ENCODE measurements around the gene BEST2.
A peak's percentile ranks its signal among the peaks of the same experiment; 100 is the strongest.

The BEST2 gene

DNA sequence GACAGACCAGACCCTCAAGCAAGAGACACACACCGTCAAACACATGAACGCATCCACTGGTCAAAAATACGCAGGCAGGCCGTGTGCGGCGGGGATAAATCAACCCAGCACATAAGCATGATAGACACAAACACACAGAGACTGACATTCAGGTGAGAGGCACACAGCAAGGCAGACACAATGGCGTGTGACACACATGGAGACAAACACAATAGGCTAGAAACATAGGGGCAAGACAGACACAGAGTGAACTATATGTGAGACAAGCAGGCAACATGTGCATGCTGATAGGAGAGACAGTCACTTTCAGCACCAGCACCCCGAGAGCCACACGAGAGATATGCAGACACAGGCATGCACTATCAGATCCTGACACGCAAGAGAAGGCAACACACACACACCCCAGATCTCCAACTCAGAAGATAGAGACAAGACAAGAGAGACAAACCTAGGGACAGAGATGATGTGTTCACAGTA, 32.8 kb downstream of the BEST2 start:
- Histone ChIP-seq H3K27ac (ENCODE audit: low read depth, low read length, poor library complexity, severe bottlenecking) (peak overlapping the region; percentile 74), H3K36me3 (ENCODE audit: insufficient read depth, low read length) (no peaks in the 10 kb centered on the region), H3K4me1 (ENCODE audit: insufficient read depth, low read length, severe bottlenecking) (peaks cover 66% of the 10 kb centered on the region), H3K79me2 (ENCODE audit: insufficient read depth, low read length) (no peaks in the 10 kb centered on the region), H3K4me2 (ENCODE audit: low read length) (no peak overlapping the region), H3K4me3 (ENCODE audit: low read depth, low read length, poor library complexity, severe bottlenecking) (no peak overlapping the region), H3F3A (ENCODE audit: insufficient read depth, low read length) (no peaks in the 10 kb centered on the region), H3K27me3 (ENCODE audit: insufficient read depth, low read length) (no peaks in the 10 kb centered on the region), H3K9me2 (ENCODE audit: low read depth, low read length) (no peaks in the 10 kb centered on the region), H3K9me3 (ENCODE audit: low read length) (no peaks in the 10 kb centered on the region), H4K20me1 (ENCODE audit: insufficient read depth, low read length) (no peaks in the 10 kb centered on the region), H3K9ac (ENCODE audit: low read length) (no peak overlapping the region; the same call in 1 of the 2 replicates), H2AFZ (ENCODE audit: low read length) (no peak overlapping the region)
- no peak for TF ChIP-seq EZH2 (IDR thresholded peaks at IDR 0.05; ENCODE audit: borderline replicate concordance, low read length)
- TF ChIP-seq, protein P1, sequence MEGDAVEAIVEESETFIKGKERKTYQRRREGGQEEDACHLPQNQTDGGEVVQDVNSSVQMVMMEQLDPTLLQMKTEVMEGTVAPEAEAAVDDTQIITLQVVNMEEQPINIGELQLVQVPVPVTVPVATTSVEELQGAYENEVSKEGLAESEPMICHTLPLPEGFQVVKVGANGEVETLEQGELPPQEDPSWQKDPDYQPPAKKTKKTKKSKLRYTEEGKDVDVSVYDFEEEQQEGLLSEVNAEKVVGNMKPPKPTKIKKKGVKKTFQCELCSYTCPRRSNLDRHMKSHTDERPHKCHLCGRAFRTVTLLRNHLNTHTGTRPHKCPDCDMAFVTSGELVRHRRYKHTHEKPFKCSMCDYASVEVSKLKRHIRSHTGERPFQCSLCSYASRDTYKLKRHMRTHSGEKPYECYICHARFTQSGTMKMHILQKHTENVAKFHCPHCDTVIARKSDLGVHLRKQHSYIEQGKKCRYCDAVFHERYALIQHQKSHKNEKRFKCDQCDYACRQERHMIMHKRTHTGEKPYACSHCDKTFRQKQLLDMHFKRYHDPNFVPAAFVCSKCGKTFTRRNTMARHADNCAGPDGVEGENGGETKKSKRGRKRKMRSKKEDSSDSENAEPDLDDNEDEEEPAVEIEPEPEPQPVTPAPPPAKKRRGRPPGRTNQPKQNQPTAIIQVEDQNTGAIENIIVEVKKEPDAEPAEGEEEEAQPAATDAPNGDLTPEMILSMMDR (IDR thresholded peaks at IDR 0.05; ENCODE audit: low read length), result no peak

DNA sequence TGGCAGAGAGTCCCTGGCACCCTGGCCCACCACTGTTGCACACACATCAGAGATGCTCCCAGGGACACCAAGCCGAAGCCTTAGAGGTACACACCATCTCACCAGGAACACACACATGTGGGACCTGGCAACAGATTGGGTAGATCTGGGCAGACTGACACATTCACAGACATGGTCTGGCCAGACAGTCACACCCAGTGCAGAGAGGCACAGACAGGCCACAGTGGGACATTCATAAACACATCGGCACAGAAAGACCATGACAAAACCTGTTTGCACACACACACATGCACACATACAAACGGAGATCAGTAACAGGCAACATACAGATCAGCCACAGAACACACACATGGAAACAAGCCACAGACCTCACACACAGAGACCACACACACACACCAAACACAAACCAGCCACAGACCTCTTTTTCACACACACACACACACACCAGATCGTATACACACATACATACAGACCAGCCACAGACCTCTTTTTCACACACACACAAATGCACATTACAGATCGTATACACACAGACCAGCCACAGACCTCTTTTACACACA, 33.4 kb downstream of the BEST2 start:
- H3K79me2 ChIP-seq (ENCODE audit: insufficient read depth, low read length), result no peaks in the 10 kb centered on the region
- H3K36me3 ChIP-seq (ENCODE audit: insufficient read depth, low read length), result no peaks in the 10 kb centered on the region
- H2AFZ ChIP-seq (ENCODE audit: low read length), result no peak overlapping the region
- no peak for TF ChIP-seq EZH2 (IDR thresholded peaks at IDR 0.05; ENCODE audit: borderline replicate concordance, low read length)
- TF ChIP-seq, protein P1 (IDR thresholded peaks at IDR 0.05; ENCODE audit: low read length), result no peak
- no peak overlapping the region for H3K4me3 ChIP-seq (ENCODE audit: low read depth, low read length, poor library complexity, severe bottlenecking)
- no peaks in the 10 kb centered on the region for H3F3A ChIP-seq (ENCODE audit: insufficient read depth, low read length)
- peaks cover 67% of the 10 kb centered on the region for H3K4me1 ChIP-seq (ENCODE audit: insufficient read depth, low read length, severe bottlenecking)
- no peaks in the 10 kb centered on the region for H3K9me3 ChIP-seq (ENCODE audit: low read length)
- no peak overlapping the region for H3K4me2 ChIP-seq (ENCODE audit: low read length)
- peak overlapping the region; percentile 74 for H3K27ac ChIP-seq (ENCODE audit: low read depth, low read length, poor library complexity, severe bottlenecking)
- no peaks in the 10 kb centered on the region for H3K9me2 ChIP-seq (ENCODE audit: low read depth, low read length)
- H3K27me3 ChIP-seq (ENCODE audit: insufficient read depth, low read length), result no peaks in the 10 kb centered on the region
- H3K9ac ChIP-seq (ENCODE audit: low read length), result no peak overlapping the region; the same call in 1 of the 2 replicates
- H4K20me1 ChIP-seq (ENCODE audit: insufficient read depth, low read length), result no peaks in the 10 kb centered on the region

DNA sequence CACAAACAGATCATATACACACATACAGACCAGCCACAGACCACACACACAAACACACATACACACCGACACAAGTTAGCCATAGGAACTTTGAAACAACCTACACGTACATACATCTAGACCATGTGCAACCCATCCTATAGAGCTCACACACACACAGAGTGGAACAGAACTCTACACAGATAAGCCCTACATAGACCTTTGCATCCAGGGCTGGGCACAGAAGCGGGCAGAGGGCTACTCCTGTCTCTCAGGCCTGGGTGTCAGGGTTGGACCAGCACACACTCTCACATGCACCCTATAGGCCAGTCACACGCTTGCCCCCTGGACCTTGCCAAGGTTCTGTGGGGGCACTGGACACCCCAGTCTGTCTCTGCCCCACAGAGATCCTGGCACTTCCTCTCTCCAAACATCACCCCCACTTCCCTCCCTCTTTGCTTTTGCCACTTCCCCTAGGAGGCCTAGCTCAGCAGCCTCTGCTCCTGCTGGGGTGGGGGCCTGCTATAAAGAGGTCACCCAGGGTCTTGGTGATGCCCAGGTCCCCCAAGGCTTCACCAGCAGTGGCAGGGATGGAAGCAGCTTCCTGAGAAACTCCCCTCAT, 33.9 kb downstream of the BEST2 start:
- Histone ChIP-seq H3K9ac (ENCODE audit: low read length) (no peak overlapping the region; the same call in 1 of the 2 replicates), H3K9me2 (ENCODE audit: low read depth, low read length) (no peaks in the 10 kb centered on the region), H3K27ac (ENCODE audit: low read depth, low read length, poor library complexity, severe bottlenecking) (peak overlapping the region; percentile 74), H2AFZ (ENCODE audit: low read length) (no peak overlapping the region), H4K20me1 (ENCODE audit: insufficient read depth, low read length) (no peaks in the 10 kb centered on the region), H3K36me3 (ENCODE audit: insufficient read depth, low read length) (no peaks in the 10 kb centered on the region), H3K27me3 (ENCODE audit: insufficient read depth, low read length) (no peaks in the 10 kb centered on the region), H3K4me1 (ENCODE audit: insufficient read depth, low read length, severe bottlenecking) (peaks cover 73% of the 10 kb centered on the region), H3K79me2 (ENCODE audit: insufficient read depth, low read length) (no peaks in the 10 kb centered on the region), H3K4me2 (ENCODE audit: low read length) (no peak overlapping the region), H3F3A (ENCODE audit: insufficient read depth, low read length) (no peaks in the 10 kb centered on the region), H3K9me3 (ENCODE audit: low read length) (no peaks in the 10 kb centered on the region), H3K4me3 (ENCODE audit: low read depth, low read length, poor library complexity, severe bottlenecking) (no peak overlapping the region)
- TF ChIP-seq EZH2 (IDR thresholded peaks at IDR 0.05; ENCODE audit: borderline replicate concordance, low read length), result no peak

All from OCI-LY1 (cell line).